GM12873 (cell line): ENCODE results near the gene MCTP1.

ENCODE experiments used
- CTCF ChIP-seq: IDR thresholded peaks from 2 replicates; pipeline ENCODE4 v1.5.1; 2012; ENCODE audit warnings: low read depth, mild to moderate bottlenecking, moderate library complexity, low read length, control low read depth; ENCODE audit not compliant: insufficient read depth; ENCODE audit errors: missing control alignments

MCTP1 gene

GRCh38 chr5:94682814-94683520 lies 601.9 kb downstream of the MCTP1 start:
- no peak for TF ChIP-seq CTCF

- no peak for TF ChIP-seq CTCF
Observed at GRCh38 chr5:94675965-94676618, 608.8 kb downstream of the MCTP1 start.

- TF ChIP-seq CTCF: no peak
Observed at GRCh38 chr5:94674490-94675382, 610.2 kb downstream of the MCTP1 start.

- TF ChIP-seq CTCF: no peak
Observed at GRCh38 chr5:94672746-94673145, 612.1 kb downstream of the MCTP1 start.

- TF ChIP-seq CTCF: no peak
Observed at GRCh38 chr5:94670726-94671125, 614.2 kb downstream of the MCTP1 start.

- TF ChIP-seq CTCF: no peak
Observed at GRCh38 chr5:94667937-94668336, 617.0 kb downstream of the MCTP1 start.

GRCh38 chr5:94661086-94661485 lies 623.8 kb downstream of the MCTP1 start:
- no peak for TF ChIP-seq CTCF
